Choroid plexus epithelial cell (primary cell): ENCODE results near the gene OAF.

ENCODE experiments used
- DNase-seq: peaks from one replicate; pipeline ENCODE4 v3.0.0-alpha.2; 2010; ENCODE audit warnings: low read depth
- H3K4me3 ChIP-seq: 2 replicates; pipeline ENCODE4 v1.5.1; 2011; ENCODE audit warnings: low read depth, mild to moderate bottlenecking, control low read depth, low read length, moderate library complexity
- CTCF ChIP-seq: conservative IDR thresholded peaks from 2 replicates; pipeline ENCODE4 v1.5.1; 2011; ENCODE audit warnings: low read depth, mild to moderate bottlenecking, control low read depth, inconsistent platforms, low read length, moderate library complexity

The OAF gene

GRCh38 chr11:120222916-120223315 is 12.1 kb downstream of the OAF start:
- no peak for TF ChIP-seq CTCF
- no peak for DNase-seq
- no peak overlapping the region for H3K4me3 ChIP-seq

- DNase-seq = no peak
- no peak overlapping the region for H3K4me3 ChIP-seq
- TF ChIP-seq CTCF = no peak
These were observed 13.0 kb downstream of the OAF start for GRCh38 chr11:120223793-120224192.

- TF ChIP-seq CTCF = no peak
- no peak for DNase-seq
- no peak overlapping the region for H3K4me3 ChIP-seq
These were observed 13.5 kb downstream of the OAF start for GRCh38 chr11:120224361-120224760.

- no peak overlapping the region for H3K4me3 ChIP-seq
- peak; percentile 61 for DNase-seq
- no peak for TF ChIP-seq CTCF
These were observed 14.4 kb downstream of the OAF start for GRCh38 chr11:120224972-120225909.

GRCh38 chr11:120226242-120226641 is 15.4 kb downstream of the OAF start:
- H3K4me3 ChIP-seq = no peak overlapping the region
- no peak for DNase-seq
- no peak for TF ChIP-seq CTCF

- no peak for TF ChIP-seq CTCF
- no peak overlapping the region for H3K4me3 ChIP-seq
- no peak for DNase-seq
These were observed 15.9 kb downstream of the OAF start for GRCh38 chr11:120226714-120227113.

- no peak for TF ChIP-seq CTCF
- no peak overlapping the region for H3K4me3 ChIP-seq
- no peak for DNase-seq
These were observed 16.5 kb downstream of the OAF start for GRCh38 chr11:120227228-120227852.
